Measurements from ENCODE around the gene POC1B. TPM values are rescaled to one million over a fixed set of nuclear protein-coding genes. Genes with fewer than 3 reads are reported as not detected.

Gene POC1B
- total and polyA plus RNA-seq, 2 donors (not counting 3 experiments of a cell fraction or from before 2014, with no cell fraction given): 7.1 to 18.2 TPM

DNA sequence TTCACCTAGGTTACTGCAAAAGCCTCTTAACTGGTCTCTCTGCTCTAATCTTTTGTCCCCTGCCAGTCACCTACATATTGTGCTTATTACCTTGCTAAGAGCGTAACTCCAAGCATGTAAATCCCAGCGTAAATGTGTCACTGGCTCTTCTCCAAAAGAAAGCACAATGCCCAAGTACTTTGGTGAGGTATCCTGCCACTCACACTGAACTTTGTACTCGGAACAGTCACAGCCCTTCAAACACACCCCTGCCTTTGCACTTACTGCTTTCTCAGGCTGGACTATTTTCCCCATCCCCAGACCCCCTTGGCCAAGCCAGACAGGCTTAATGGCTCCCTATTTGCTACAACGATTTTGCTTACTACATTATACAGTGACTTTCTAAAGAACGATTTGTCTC lies 33.0 kb downstream of the POC1B start:
- Histone ChIP-seq H3K9me1 (replicated peaks; ENCODE audit: control insufficient read depth, extremely low read depth, insufficient read depth, low read length) (no peaks in the 10 kb centered on the region), H3K9ac (replicated peaks; ENCODE audit: extremely low read depth, insufficient read depth, low read length) (no peak overlapping the region), H3K27ac (ENCODE audit: insufficient read depth, low read depth, low read length) (no peak overlapping the region), H3K4me3 (replicated peaks in 1 of 3; ENCODE audit: insufficient read depth in 1 of 3, low read depth in 1 of 3, low read length in 3 of 3) (no peak overlapping the region), H3K36me3 (ENCODE audit: control insufficient read depth in 2 of 2, extremely low read depth in 1 of 2, insufficient read depth in 2 of 2, low read length in 2 of 2) (peaks cover 0 to 2% of the 10 kb centered on the region in 2 experiments), H3K79me2 (ENCODE audit: control insufficient read depth, insufficient read depth, low read length) (no peaks in the 10 kb centered on the region), H3K27me3 (ENCODE audit: control insufficient read depth in 2 of 2, insufficient read depth in 2 of 2, low read length in 2 of 2) (no peaks in the 10 kb centered on the region), H3K9me3 (replicated peaks; ENCODE audit: control insufficient read depth, insufficient read depth, low read length) (no peaks in the 10 kb centered on the region), H4K20me1 (replicated peaks; ENCODE audit: control insufficient read depth, extremely low read depth, insufficient read depth, low read length) (no peaks in the 10 kb centered on the region), H3K4me2 (ENCODE audit: insufficient read depth, low read length) (no peak overlapping the region), H2AFZ (ENCODE audit: low read depth, low read length) (no peak overlapping the region), H3K4me1 (ENCODE audit: control insufficient read depth, extremely low read depth, insufficient read depth, low read length) (no peaks in the 10 kb centered on the region)
- dilution Hi-C loops (cut with MboI; ENCODE audit: extremely low pct_ligation_motif_present, low sequenced_read_pairs) (no loop called here), intact Hi-C loops (cut with micrococcal nuclease) (no loop called here)
- POLR2A ChIA-PET: no interaction called here
- no peak for TF ChIP-seq JUN (IDR thresholded peaks at IDR 0.05; ENCODE audit: borderline replicate concordance, insufficient read depth, insufficient read length, low read depth)
- TF ChIP-seq POLR2A (IDR thresholded peaks at IDR 0.05; ENCODE audit: low read depth, low read length): no peak
- TF ChIP-seq POLR2AphosphoS5 (IDR thresholded peaks at IDR 0.05; ENCODE audit: insufficient read depth, low read depth, low read length): no peak
- TF ChIP-seq, protein P1, sequence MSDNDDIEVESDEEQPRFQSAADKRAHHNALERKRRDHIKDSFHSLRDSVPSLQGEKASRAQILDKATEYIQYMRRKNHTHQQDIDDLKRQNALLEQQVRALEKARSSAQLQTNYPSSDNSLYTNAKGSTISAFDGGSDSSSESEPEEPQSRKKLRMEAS (IDR thresholded peaks at IDR 0.05; ENCODE audit: insufficient read depth, insufficient read length): no peak
- TF ChIP-seq GATA2 (IDR thresholded peaks at IDR 0.05; ENCODE audit: insufficient read depth, insufficient read length, low read depth, low read length): no peak
- TF ChIP-seq FOS (IDR thresholded peaks at IDR 0.05; ENCODE audit: borderline replicate concordance, insufficient read depth, low read length): no peak
- no peak for TF ChIP-seq MYC (IDR thresholded peaks at IDR 0.05; ENCODE audit: low read depth, low read length)
- BruUV-seq (replicated peaks): no TSS peak
- no peak for DNase-seq (ENCODE audit: low read depth, low spot score)
- FAIRE-seq: no peak
- CTCF ChIA-PET: no interaction called here

DNA sequence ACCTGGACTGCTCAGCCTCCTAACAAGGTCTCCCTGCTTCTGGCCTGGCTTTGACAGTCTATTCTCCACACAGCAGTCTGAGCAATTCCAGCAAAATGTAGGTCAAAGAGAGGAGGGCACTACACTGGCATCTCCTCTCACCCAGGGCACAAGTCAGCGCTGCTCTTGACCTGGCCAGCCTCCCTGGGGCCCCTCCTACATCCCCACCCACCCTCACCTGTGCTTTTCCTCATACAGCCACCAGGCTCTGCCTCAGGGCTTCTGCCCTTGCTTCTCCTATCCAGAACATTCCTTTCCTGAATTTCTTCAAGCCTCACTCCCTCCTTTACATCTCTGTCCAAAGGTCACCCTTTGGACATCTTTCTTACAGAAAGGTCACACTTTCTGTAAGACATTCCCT lies 34.9 kb downstream of the POC1B start:
- POLR2A ChIA-PET: no interaction called here
- Histone ChIP-seq H3K4me1 (ENCODE audit: control insufficient read depth, extremely low read depth, insufficient read depth, low read length) (no peaks in the 10 kb centered on the region), H3K9me1 (replicated peaks; ENCODE audit: control insufficient read depth, extremely low read depth, insufficient read depth, low read length) (no peaks in the 10 kb centered on the region), H2AFZ (ENCODE audit: low read depth, low read length) (no peak overlapping the region), H3K4me3 (replicated peaks in 1 of 3; ENCODE audit: insufficient read depth in 1 of 3, low read depth in 1 of 3, low read length in 3 of 3) (no peak overlapping the region), H3K9ac (replicated peaks; ENCODE audit: extremely low read depth, insufficient read depth, low read length) (no peak overlapping the region), H3K79me2 (ENCODE audit: control insufficient read depth, insufficient read depth, low read length) (no peaks in the 10 kb centered on the region), H4K20me1 (replicated peaks; ENCODE audit: control insufficient read depth, extremely low read depth, insufficient read depth, low read length) (no peaks in the 10 kb centered on the region), H3K9me3 (replicated peaks; ENCODE audit: control insufficient read depth, insufficient read depth, low read length) (no peaks in the 10 kb centered on the region), H3K4me2 (ENCODE audit: insufficient read depth, low read length) (no peak overlapping the region), H3K27me3 (ENCODE audit: control insufficient read depth in 2 of 2, insufficient read depth in 2 of 2, low read length in 2 of 2) (no peaks in the 10 kb centered on the region), H3K27ac (ENCODE audit: insufficient read depth, low read depth, low read length) (no peak overlapping the region), H3K36me3 (ENCODE audit: control insufficient read depth in 2 of 2, extremely low read depth in 1 of 2, insufficient read depth in 2 of 2, low read length in 2 of 2) (peaks cover 0 to 2% of the 10 kb centered on the region in 2 experiments)
- no TSS peak for BruUV-seq (replicated peaks)
- DNase-seq (ENCODE audit: low read depth, low spot score): no peak
- CTCF ChIA-PET: no interaction called here
- intact Hi-C loops (cut with micrococcal nuclease) (no loop called here), dilution Hi-C loops (cut with MboI; ENCODE audit: extremely low pct_ligation_motif_present, low sequenced_read_pairs) (no loop called here)
- no peak for FAIRE-seq
- TF ChIP-seq MYC (IDR thresholded peaks at IDR 0.05; ENCODE audit: low read depth, low read length): no peak
- TF ChIP-seq GATA2 (IDR thresholded peaks at IDR 0.05; ENCODE audit: insufficient read depth, insufficient read length, low read depth, low read length): no peak
- TF ChIP-seq FOS (IDR thresholded peaks at IDR 0.05; ENCODE audit: borderline replicate concordance, insufficient read depth, low read length): no peak
- no peak for TF ChIP-seq EZH2 (IDR thresholded peaks at IDR 0.05; ENCODE audit: borderline replicate concordance, low read depth, low read length, severe bottlenecking)
- TF ChIP-seq POLR2AphosphoS5 (IDR thresholded peaks at IDR 0.05; ENCODE audit: insufficient read depth, low read depth, low read length): no peak
- no peak for TF ChIP-seq POLR2A (IDR thresholded peaks at IDR 0.05; ENCODE audit: low read depth, low read length)
- TF ChIP-seq, protein P1 (IDR thresholded peaks at IDR 0.05; ENCODE audit: insufficient read depth, insufficient read length): no peak
- no peak for TF ChIP-seq JUN (IDR thresholded peaks at IDR 0.05; ENCODE audit: borderline replicate concordance, insufficient read depth, insufficient read length, low read depth)
- TF ChIP-seq, protein P2, sequence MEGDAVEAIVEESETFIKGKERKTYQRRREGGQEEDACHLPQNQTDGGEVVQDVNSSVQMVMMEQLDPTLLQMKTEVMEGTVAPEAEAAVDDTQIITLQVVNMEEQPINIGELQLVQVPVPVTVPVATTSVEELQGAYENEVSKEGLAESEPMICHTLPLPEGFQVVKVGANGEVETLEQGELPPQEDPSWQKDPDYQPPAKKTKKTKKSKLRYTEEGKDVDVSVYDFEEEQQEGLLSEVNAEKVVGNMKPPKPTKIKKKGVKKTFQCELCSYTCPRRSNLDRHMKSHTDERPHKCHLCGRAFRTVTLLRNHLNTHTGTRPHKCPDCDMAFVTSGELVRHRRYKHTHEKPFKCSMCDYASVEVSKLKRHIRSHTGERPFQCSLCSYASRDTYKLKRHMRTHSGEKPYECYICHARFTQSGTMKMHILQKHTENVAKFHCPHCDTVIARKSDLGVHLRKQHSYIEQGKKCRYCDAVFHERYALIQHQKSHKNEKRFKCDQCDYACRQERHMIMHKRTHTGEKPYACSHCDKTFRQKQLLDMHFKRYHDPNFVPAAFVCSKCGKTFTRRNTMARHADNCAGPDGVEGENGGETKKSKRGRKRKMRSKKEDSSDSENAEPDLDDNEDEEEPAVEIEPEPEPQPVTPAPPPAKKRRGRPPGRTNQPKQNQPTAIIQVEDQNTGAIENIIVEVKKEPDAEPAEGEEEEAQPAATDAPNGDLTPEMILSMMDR (IDR thresholded peaks at IDR 0.05; ENCODE audit: extremely low read depth in 1 of 2, insufficient read depth in 1 of 2, low read depth in 1 of 2, low read length in 2 of 2): no peak

Data from endothelial cell of umbilical vein (primary cell).